K562 (cell line): ENCODE measurements around the gene GRB10. TPM values are rescaled to one million over a fixed set of nuclear protein-coding genes. Genes with fewer than 3 reads are reported as not detected.

Experiments
- ATAC-seq: fragments of 200-7000 bp; cut with Tn5 transposase; 3 replicates; pipeline ENCODE4 v1.9.1; 2020; ENCODE audit warnings: moderate library complexity
- BruUV-seq: library from RNA; stranded (reverse); fragments of 400-500 nt; replicated peaks from 2 replicates; lab custom pipeline; 2021; lab: Mats Ljungman, UMichigan
- CTCF ChIA-PET: fragments of 300-600 bp; formaldehyde crosslinking; extraction: SDS; loops from one replicate; lab custom pipeline; 2021; ENCODE audit warnings: low intra/inter-chr PET ratio; lab: Yijun Ruan, JAX
- POLR2A ChIA-PET: fragments of 300-600, 350-650 bp; sonication (Branson Sonifier 250); formaldehyde crosslinking; extraction: SDS; loops from one replicate; lab custom pipeline; 2021; ENCODE audit warnings: antibody characterized with exemption, inconsistent platforms; lab: Yijun Ruan, JAX
- DNase-seq, 4 experiments: peaks; one replicate each; pipeline versions ENCODE4 v3.0.0 to v3.0.0-alpha.2; 2011 to 2018; ENCODE audit warnings: low spot score in 3 of 4, mixed read lengths in 3 of 4; ENCODE audit errors: extremely low read depth in 1 of 4
- FAIRE-seq: peaks from 2 replicates; lab custom pipeline; 2011; peaks lifted over from hg19 to GRCh38; lab: Jason Lieb, UNC
- H2AFZ ChIP-seq: 2 replicates; pipeline ENCODE4 v1.6.0; 2011; ENCODE audit warnings: low read depth, low read length, control low read depth, inconsistent platforms
- H3K27ac ChIP-seq: fragments of 200-600 bp; 3 replicates; pipeline ENCODE4 v1.8.0; 2011; ENCODE audit warnings: low read depth, mild to moderate bottlenecking, control low read depth, inconsistent platforms, low read length, moderate library complexity, mixed read lengths; ENCODE audit errors: extremely low read depth
- H3K27me3 ChIP-seq, 2 experiments: fragments of 300-600 bp in 1 of 2; 2 replicates in 1 of 2; 3 replicates in 1 of 2; pipeline versions ENCODE4 v1.6.0 to v1.8.0; 2011; ENCODE audit warnings: inconsistent platforms in 2 of 2, low read length in 2 of 2, mild to moderate bottlenecking in 1 of 2, mixed read lengths in 1 of 2, moderate library complexity in 1 of 2; ENCODE audit not compliant: control insufficient read depth in 2 of 2, insufficient read depth in 2 of 2
- H3K36me3 ChIP-seq: fragments of 300-600 bp; 3 replicates; pipeline ENCODE4 v1.8.0; 2011; ENCODE audit warnings: mild to moderate bottlenecking, low read length, inconsistent platforms; ENCODE audit not compliant: control insufficient read depth, insufficient read depth
- H3K4me1 ChIP-seq, 2 experiments: fragments of 200-600 bp in 1 of 2; replicated peaks in 1 of 2; 2 replicates in 1 of 2; 3 replicates in 1 of 2; pipeline versions ENCODE4 v1.5.1 to v1.8.0; 2011; ENCODE audit warnings: inconsistent platforms in 2 of 2, low read length in 2 of 2, mild to moderate bottlenecking in 1 of 2, mixed read lengths in 1 of 2, moderate library complexity in 1 of 2; ENCODE audit not compliant: control insufficient read depth in 2 of 2, insufficient read depth in 2 of 2
- H3K4me2 ChIP-seq: 2 replicates; pipeline ENCODE4 v1.6.1; 2011; ENCODE audit warnings: low read length, control low read depth, inconsistent platforms, mixed read lengths; ENCODE audit not compliant: insufficient read depth
- H3K4me3 ChIP-seq: fragments of 200-600 bp; sonication (generic), shearing (Covaris generic); 2 replicates; pipeline ENCODE4 v1.5.1; 2016; ENCODE audit warnings: control low read depth, inconsistent platforms
- H3K79me2 ChIP-seq: fragments of 200-600 bp; 3 replicates; pipeline ENCODE4 v1.8.0; 2011; ENCODE audit warnings: low read length, inconsistent platforms; ENCODE audit not compliant: control insufficient read depth, insufficient read depth
- H3K9ac ChIP-seq, 2 experiments: 2 replicates each; pipeline versions ENCODE4 v1.6.0 to v1.6.1; 2011; ENCODE audit warnings: low read depth in 2 of 2, low read length in 2 of 2, control low read depth in 1 of 2, inconsistent platforms in 1 of 2, mild to moderate bottlenecking in 1 of 2, mixed read lengths in 1 of 2; ENCODE audit not compliant: insufficient read depth in 1 of 2
- H3K9me1 ChIP-seq: one replicate; pipeline ENCODE4 v1.6.0; 2011; ENCODE audit warnings: inconsistent platforms, mild to moderate bottlenecking, low read length, moderate library complexity; ENCODE audit not compliant: control insufficient read depth, insufficient read depth
- H3K9me3 ChIP-seq: replicated peaks from 2 replicates; pipeline ENCODE4 v1.5.1; 2011; ENCODE audit warnings: low read depth, low read length, inconsistent platforms; ENCODE audit not compliant: control insufficient read depth, insufficient read depth
- H4K20me1 ChIP-seq: replicated peaks from 2 replicates; pipeline ENCODE4 v1.6.1; 2011; ENCODE audit warnings: low read length, inconsistent platforms, mixed read lengths; ENCODE audit not compliant: control insufficient read depth, insufficient read depth
- CHD2 ChIP-seq: IDR thresholded peaks from 2 replicates; pipeline ENCODE4 v1.6.1; 2011; ENCODE audit warnings: low read depth, low read length
- EGR1 ChIP-seq: fragments of 450-650 bp; conservative IDR thresholded peaks from 2 replicates; pipeline ENCODE4 v1.6.1; 2017; ENCODE audit warnings: mild to moderate bottlenecking
- POLR2AphosphoS5 ChIP-seq: IDR thresholded peaks from 2 replicates; pipeline ENCODE4 v1.6.1; 2011; ENCODE audit warnings: mild to moderate bottlenecking, low read depth, low read length, moderate library complexity; ENCODE audit not compliant: control insufficient read depth, insufficient read depth
- RB1 ChIP-seq: fragments of 450-650 bp; IDR thresholded peaks from 2 replicates; pipeline ENCODE4 v1.6.1; 2017; ENCODE audit warnings: low read depth, mild to moderate bottlenecking
- SMAD3 ChIP-seq: fragments of 450-650 bp; formaldehyde crosslinking; conservative IDR thresholded peaks from 2 replicates; pipeline ENCODE4 v1.4.0; 2020; ENCODE audit warnings: mild to moderate bottlenecking
- ZNF239 ChIP-seq: fragments of 250-450 bp; sonication (Bioruptor Pico); IDR thresholded peaks from 2 replicates; pipeline ENCODE4 v1.4.0; 2020; ENCODE audit warnings: mild to moderate bottlenecking
- WGBS: fragments of 100-300 bp; shearing (Covaris generic); methylation state at CpG from one replicate; pipeline ENCODE4 v1.1.6; 2016; ENCODE audit warnings: low coverage, mixed read lengths; ENCODE audit not compliant: insufficient coverage; ENCODE audit errors: missing lambda C conversion rate; 5-methylcytosine and 5-hydroxymethylcytosine counted together
- in situ Hi-C: fragments of 300-500 bp; cut with MboI; formaldehyde crosslinking; loops from 4 replicates; pipeline ENCODE4 v1.15.0; 2018; ENCODE audit warnings: inconsistent platforms, mixed read lengths
- intact Hi-C: fragments of 100-400 bp; cut with micrococcal nuclease; formaldehyde crosslinking; loops from 2 replicates; pipeline ENCODE4 v1.14.2; 2022
- polyA plus RNA-seq, 8 experiments: library from polyadenylated mRNA; depleted of rRNA in 4 of 8; stranded (reverse) in 5 of 8; unstranded in 3 of 8; fragments of >200 nt; fragmentation: Nextera tagmentation in 2 of 8; fragmentation: Illumina TruSeq in 1 of 8; extraction: Ambion mirVana in 2 of 8; extraction: Trizol in 1 of 8; gene quantifications; 2 replicates each; pipeline versions ENCODE4 v1.2.1 to v1.2.3, GENCODE V29; 2011 to 2014; ENCODE audit warnings: inconsistent platforms in 1 of 8, missing spikeins in 1 of 8
- total RNA-seq, 7 experiments: library from RNA; depleted of rRNA in 6 of 7; stranded (reverse); fragments of >200 nt in 6 of 7; fragmentation: Illumina TruSeq in 2 of 7; extraction: Trizol in 2 of 7; gene quantifications; 2 replicates each; pipeline versions ENCODE4 v1.2.1 to v1.2.3, GENCODE V29; 2011 to 2021; ENCODE audit warnings: low replicate concordance in 1 of 7
- TF ChIP-seq, protein P1 (sequence below): sonication (generic); formaldehyde crosslinking; IDR thresholded peaks from 2 replicates; pipeline ENCODE4 v1.8.1; 2023; ENCODE audit warnings: mild to moderate bottlenecking, missing genetic modification reagents, moderate library complexity
- TF ChIP-seq, protein P2 (sequence below): sonication (generic); formaldehyde crosslinking; IDR thresholded peaks from 2 replicates; pipeline ENCODE4 v1.8.0; 2022; ENCODE audit warnings: mild to moderate bottlenecking, missing genetic modification reagents, borderline replicate concordance

Gene GRB10
- total and polyA plus RNA-seq, 9 of the 15 experiments (the other 6 are each of a cell fraction or from before 2014, with no cell fraction given), result 8.9 to 88.5 (median 40.7) TPM

DNA sequence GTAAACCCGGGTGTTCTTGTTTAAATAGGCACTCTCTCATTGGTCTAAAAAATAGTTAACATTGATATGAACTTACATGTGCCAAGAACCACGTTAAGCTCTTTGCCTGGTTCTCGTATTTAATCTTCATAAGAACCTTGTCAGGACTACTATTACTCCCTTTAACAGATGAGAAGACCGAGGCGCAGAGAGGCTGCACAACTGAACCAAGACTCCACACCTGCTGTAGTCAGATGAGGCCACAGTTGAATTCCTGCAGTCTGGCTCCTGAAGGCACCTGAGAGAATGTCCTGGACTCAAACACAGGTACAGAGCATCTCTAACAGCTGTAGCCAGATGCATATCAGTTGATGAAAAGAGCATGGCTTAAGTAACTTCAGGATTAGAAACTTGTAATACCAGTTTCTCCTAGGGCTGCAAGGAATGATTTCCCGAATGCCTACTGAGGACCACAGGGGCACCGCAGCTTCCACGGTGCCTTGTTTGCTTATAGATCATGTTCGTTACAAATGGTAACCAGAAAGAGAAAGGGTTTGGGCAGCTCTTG, 227.0 kb downstream of the GRB10 start:
- CTCF ChIA-PET, result no interaction called here
- Histone ChIP-seq H3K36me3 (no peaks in the 10 kb centered on the region), H3K27me3 (peaks cover 23 to 52% of the 10 kb centered on the region in 2 experiments), H3K79me2 (no peaks in the 10 kb centered on the region), H3K9me3 (no peaks in the 10 kb centered on the region), H3K27ac (no peak overlapping the region), H3K4me3 (no peak overlapping the region), H3K4me2 (no peak overlapping the region), H3K9me1 (no peaks in the 10 kb centered on the region), H4K20me1 (peaks cover 16% of the 10 kb centered on the region), H3K4me1 (peaks cover 7 to 10% of the 10 kb centered on the region in 2 experiments; a peak in 4 of 5 replicates), H3K9ac (no peak overlapping the region), H2AFZ (no peak overlapping the region)
- BruUV-seq, result no TSS peak
- TF ChIP-seq POLR2AphosphoS5 (no peak), ZNF239 (CRISPR knock-in tag) (peak; percentile 78)
- intact Hi-C loops, result no loop called here
- in situ Hi-C loops, result loop anchor here (5.0 kb wide), 1 partner anchor 88 kb away; no protein-coding TSS in a partner anchor
- FAIRE-seq (no peak), DNase-seq (no peak), ATAC-seq (no peak)
- POLR2A ChIA-PET, result interaction anchor here (0.6 to 1.5 kb wide), 4 partner anchors 10 to 603 kb away, joined by 3 read pairs; no protein-coding TSS in a partner anchor
- 10% methylated on average over 9 of the region's 9 CpGs for WGBS

DNA sequence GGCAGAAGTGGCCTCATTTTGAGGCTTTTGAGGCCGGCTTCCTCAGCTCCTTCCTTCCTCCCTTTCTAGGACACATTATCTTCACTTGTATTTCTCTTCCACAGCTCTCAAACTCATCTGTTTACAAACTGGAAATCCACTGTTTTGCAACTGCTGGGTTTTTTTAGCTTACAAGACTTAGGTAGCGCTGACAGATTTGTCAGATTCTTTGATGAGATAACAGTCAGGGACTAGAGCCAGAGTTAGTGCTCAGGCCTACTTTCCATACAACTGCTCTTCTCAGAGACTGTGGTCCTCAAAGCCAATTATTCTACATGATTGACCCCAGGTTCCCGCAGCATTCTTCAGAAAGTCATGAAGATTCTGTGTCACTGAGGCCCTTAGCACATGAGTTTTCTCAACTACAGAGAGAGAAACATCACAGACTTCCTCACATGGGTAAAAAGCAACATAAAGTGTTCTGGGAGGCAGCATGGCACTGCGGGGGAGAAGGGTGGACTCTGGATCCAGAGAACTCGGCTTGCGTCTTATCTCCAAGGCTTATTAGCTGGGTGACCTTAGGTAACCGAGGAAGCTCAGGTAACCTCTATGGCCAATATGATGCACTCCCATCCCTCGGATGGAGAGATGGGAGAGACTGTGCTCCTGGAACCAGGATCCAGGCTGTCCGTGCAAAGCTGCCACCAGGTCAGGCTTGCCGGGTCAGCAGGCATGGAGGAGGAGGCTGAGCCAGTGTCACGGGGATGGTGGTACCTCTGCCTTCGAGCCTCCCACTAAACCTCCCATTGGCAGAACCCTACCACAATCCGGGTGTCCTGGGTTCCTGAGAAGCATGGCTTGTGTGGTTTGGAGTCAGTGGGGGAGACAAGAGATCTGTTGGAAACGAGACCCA, 228.0 kb downstream of the GRB10 start:
- Histone ChIP-seq H3K36me3 (no peaks in the 10 kb centered on the region), H3K9ac (no peak overlapping the region), H2AFZ (no peak overlapping the region), H3K4me2 (no peak overlapping the region), H3K4me1 (peaks cover 7 to 10% of the 10 kb centered on the region in 2 experiments; a peak in 4 of 5 replicates), H4K20me1 (peaks cover 16% of the 10 kb centered on the region), H3K4me3 (no peak overlapping the region), H3K9me3 (no peaks in the 10 kb centered on the region), H3K27ac (no peak overlapping the region), H3K79me2 (no peaks in the 10 kb centered on the region), H3K9me1 (no peaks in the 10 kb centered on the region), H3K27me3 (peaks cover 15 to 43% of the 10 kb centered on the region in 2 experiments)
- in situ Hi-C loops, result loop anchor here (5.0 kb wide), 1 partner anchor 87 kb away; no protein-coding TSS in a partner anchor
- BruUV-seq, result no TSS peak
- intact Hi-C loops, result no loop called here
- DNase-seq (no peak), ATAC-seq (no peak), FAIRE-seq (no peak)
- CTCF ChIA-PET, result no interaction called here
- WGBS, result 4% methylated on average over 14 of the region's 14 CpGs
- POLR2A ChIA-PET, result interaction anchor here (0.7 to 1.5 kb wide), 2 partner anchors 11 to 27 kb away, joined by 3 read pairs; no protein-coding TSS in a partner anchor
- TF ChIP-seq SMAD3 (no peak), EGR1 (no peak), CHD2 (no peak), RB1 (no peak)
- TF ChIP-seq, protein P1, sequence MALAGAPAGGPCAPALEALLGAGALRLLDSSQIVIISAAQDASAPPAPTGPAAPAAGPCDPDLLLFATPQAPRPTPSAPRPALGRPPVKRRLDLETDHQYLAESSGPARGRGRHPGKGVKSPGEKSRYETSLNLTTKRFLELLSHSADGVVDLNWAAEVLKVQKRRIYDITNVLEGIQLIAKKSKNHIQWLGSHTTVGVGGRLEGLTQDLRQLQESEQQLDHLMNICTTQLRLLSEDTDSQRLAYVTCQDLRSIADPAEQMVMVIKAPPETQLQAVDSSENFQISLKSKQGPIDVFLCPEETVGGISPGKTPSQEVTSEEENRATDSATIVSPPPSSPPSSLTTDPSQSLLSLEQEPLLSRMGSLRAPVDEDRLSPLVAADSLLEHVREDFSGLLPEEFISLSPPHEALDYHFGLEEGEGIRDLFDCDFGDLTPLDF (CRISPR knock-in tag), result no peak
- TF ChIP-seq, protein P2, sequence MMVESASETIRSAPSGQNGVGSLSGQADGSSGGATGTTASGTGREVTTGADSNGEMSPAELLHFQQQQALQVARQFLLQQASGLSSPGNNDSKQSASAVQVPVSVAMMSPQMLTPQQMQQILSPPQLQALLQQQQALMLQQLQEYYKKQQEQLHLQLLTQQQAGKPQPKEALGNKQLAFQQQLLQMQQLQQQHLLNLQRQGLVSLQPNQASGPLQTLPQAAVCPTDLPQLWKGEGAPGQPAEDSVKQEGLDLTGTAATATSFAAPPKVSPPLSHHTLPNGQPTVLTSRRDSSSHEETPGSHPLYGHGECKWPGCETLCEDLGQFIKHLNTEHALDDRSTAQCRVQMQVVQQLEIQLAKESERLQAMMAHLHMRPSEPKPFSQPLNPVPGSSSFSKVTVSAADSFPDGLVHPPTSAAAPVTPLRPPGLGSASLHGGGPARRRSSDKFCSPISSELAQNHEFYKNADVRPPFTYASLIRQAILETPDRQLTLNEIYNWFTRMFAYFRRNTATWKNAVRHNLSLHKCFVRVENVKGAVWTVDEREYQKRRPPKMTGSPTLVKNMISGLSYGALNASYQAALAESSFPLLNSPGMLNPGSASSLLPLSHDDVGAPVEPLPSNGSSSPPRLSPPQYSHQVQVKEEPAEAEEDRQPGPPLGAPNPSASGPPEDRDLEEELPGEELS, result no peak
